Gastrocnemius medialis (tissue), 4 donors: ENCODE data around the gene CNPY2. TPM values are rescaled to one million over a fixed set of nuclear protein-coding genes. Genes with fewer than 3 reads are reported as not detected.
A peak's percentile ranks its signal among the peaks of the same experiment; 100 is the strongest.

Source experiments
- ATAC-seq, 2 donors: fragments of 150-250 bp; one replicate each; pipeline ENCODE4 v1.9.1; 2016
- DNase-seq, 2 donors: peaks; one replicate each; pipeline ENCODE4 v3.0.0-alpha.2; 2019
- H3K27ac ChIP-seq, 4 donors: fragments of 200-600 bp; sonication (generic); 1 replicate in 1 of 4; 2 replicates in 3 of 4; pipeline ENCODE4 v1.5.1; 2016 to 2018; ENCODE audit warnings: mild to moderate bottlenecking in 2 of 4, moderate library complexity in 1 of 4
- H3K27me3 ChIP-seq, 3 donors: fragments of 200-600 bp; sonication (generic) in 2 of 3; 1 replicate in 1 of 3; 2 replicates in 2 of 3; pipeline versions ENCODE4 v1.5.1 to v1.6.0; 2016 to 2019; ENCODE audit warnings: mild to moderate bottlenecking in 1 of 3, moderate library complexity in 1 of 3
- H3K36me3 ChIP-seq, 2 donors: fragments of 200-600 bp; sonication (generic) in 1 of 2; one replicate each; pipeline ENCODE4 v1.5.1; 2017 to 2018
- H3K4me1 ChIP-seq, 2 donors: fragments of 200-600 bp; sonication (generic) in 1 of 2; one replicate each; pipeline ENCODE4 v1.5.1; 2016 to 2017; ENCODE audit warnings: mild to moderate bottlenecking in 2 of 2
- H3K4me3 ChIP-seq, 4 donors: fragments of 200-600 bp; sonication (generic) in 3 of 4; 1 replicate in 1 of 4; 2 replicates in 3 of 4; pipeline ENCODE4 v1.5.1; 2016 to 2019; ENCODE audit warnings: mild to moderate bottlenecking in 2 of 4
- H3K9me3 ChIP-seq, 3 donors: fragments of 200-600 bp; sonication (generic) in 2 of 3; 1 replicate in 1 of 3; 2 replicates in 2 of 3; pipeline ENCODE4 v1.5.1; 2016 to 2019
- CTCF ChIP-seq, 5 experiments: fragments of 450-650 bp in 3 of 5; fragments of 200-600 bp in 2 of 5; sonication (generic) in 2 of 5; IDR thresholded peaks in 4 of 5; conservative IDR thresholded peaks in 1 of 5; 1 replicate in 4 of 5; 2 replicates in 1 of 5; pipeline ENCODE4 v1.5.1; 2016 to 2019; ENCODE audit warnings: antibody characterized with exemption in 5 of 5, mild to moderate bottlenecking in 3 of 5, moderate library complexity in 3 of 5
- POLR2A ChIP-seq, 2 donors: fragments of 450-650 bp; IDR thresholded peaks; one replicate each; pipeline ENCODE4 v1.6.1; 2017; ENCODE audit warnings: antibody characterized with exemption in 2 of 2, mild to moderate bottlenecking in 2 of 2, moderate library complexity in 2 of 2
- in situ Hi-C, 4 donors: fragments of 200-750 bp; cut with MboI; loops; one replicate each; pipeline versions ENCODE4 v1.15.0 to v1.8.0; 2017; ENCODE audit warnings: low sequenced_read_pairs in 4 of 4
- intact Hi-C: fragments of 100-400 bp; cut with DNase I; formaldehyde crosslinking; loops from one replicate; pipeline ENCODE4 v1.15.1; 2023; ENCODE audit warnings: low total_unique reads
- total RNA-seq, 4 donors: library from RNA; depleted of rRNA; stranded (reverse); fragments of >200 nt; gene quantifications; one replicate each; pipeline versions ENCODE4 v1.1.0 to v1.2.3, GENCODE V29; 2016

CNPY2 gene
- total RNA-seq, 4 donors from 2014 or later, result 21.7 to 59.1 (median 28.4) TPM

GRCh38 chr12:56359851-56360767 lies 44.3 kb upstream of the CNPY2 start, which contains the start of gene STAT2:
Gene STAT2, minus strand, starts transcription at chr12:56360107. Its CDS starts 3,536 bp downstream, at chr12:56356571.
- ATAC-seq, result peak; percentile 99 to 100
- in situ Hi-C loops, result loop anchor here in 2 of 4 donors (10.0 kb wide), 1 partner anchor 105 kb away; the partner anchor contains the start of gene SPRYD4 (in 2 of the 2)
- H3K9me3 ChIP-seq, result no peaks in the 10 kb centered on the region

GRCh38 chr12:56358836-56359532 lies 43.2 kb upstream of the CNPY2 start:
- ATAC-seq, result no peak
- Histone ChIP-seq H3K9me3 (no peaks in the 10 kb centered on the region), H3K27ac (peak overlapping the region; percentile 86 to 92 (median 87)), H3K27me3 (no peaks in the 10 kb centered on the region), H3K4me3 (peak overlapping the region; percentile 71 to 83 (median 78)), H3K36me3 (peaks cover 0 to 24% of the 10 kb centered on the region in 2 donors), H3K4me1 (peaks cover 8 to 12% of the 10 kb centered on the region in 2 donors)
- in situ Hi-C loops (loop anchor here in 1 of 4 donors (10.0 kb wide), 1 partner anchor 106 kb away; the partner anchor contains the start of gene SPRYD4), intact Hi-C loops (no loop called here)
- peak in 1 of 2 donors; percentile 19 for DNase-seq
- TF ChIP-seq POLR2A (IDR thresholded peaks at IDR 0.05), result peak in 1 of 2 donors; percentile 34
- no peak for TF ChIP-seq CTCF (IDR thresholded peaks at IDR 0.05 in 4 of 5, conservative IDR thresholded peaks at IDR 0.05 in 1 of 5)

More at GRCh38 chr12:56359851-56360767, 44.3 kb upstream of the CNPY2 start, which contains the start of gene STAT2:
- Histone ChIP-seq H3K36me3 (peaks cover 0 to 13% of the 10 kb centered on the region in 2 donors), H3K4me1 (peaks cover 8 to 12% of the 10 kb centered on the region in 2 donors), H3K27ac (peak within 1 kb of the TSS; percentile 86 to 92 (median 87)), H3K27me3 (no peaks in the 10 kb centered on the region), H3K4me3 (peak within 1 kb of the TSS; percentile 73 to 85 (median 82))
- peak; percentile 98 for DNase-seq
- intact Hi-C loops, result loop anchor here (1.0 to 5.0 kb wide), 3 partner anchors 26 to 277 kb away; partner anchors contain the start of gene TIMELESS
- TF ChIP-seq POLR2A (IDR thresholded peaks at IDR 0.05) (peak; percentile 63 to 69), CTCF (IDR thresholded peaks at IDR 0.05 in 4 of 5, conservative IDR thresholded peaks at IDR 0.05 in 1 of 5) (peak in 2 of 5 experiments; percentile 7 to 12)

- H3K27me3 ChIP-seq, result no peaks in the 10 kb centered on the region
- intact Hi-C loops, result no loop called here
- no peak overlapping the region for H3K27ac ChIP-seq
- no peak overlapping the region for H3K4me3 ChIP-seq
- H3K4me1 ChIP-seq, result no peaks in the 10 kb centered on the region
- no peak for DNase-seq
- TF ChIP-seq POLR2A (IDR thresholded peaks at IDR 0.05) (no peak), CTCF (IDR thresholded peaks at IDR 0.05 in 4 of 5, conservative IDR thresholded peaks at IDR 0.05 in 1 of 5) (no peak)
- in situ Hi-C loops, result loop anchor here in 1 of 4 donors (10.0 kb wide), 1 partner anchor 113 kb away; the partner anchor contains the start of gene SPRYD4
- ATAC-seq, result no peak
- no peaks in the 10 kb centered on the region for H3K9me3 ChIP-seq
- H3K36me3 ChIP-seq, result peaks cover 3 to 94% of the 10 kb centered on the region in 2 donors
Observed at GRCh38 chr12:56351325-56351724, 35.5 kb upstream of the CNPY2 start.

- H3K4me1 ChIP-seq, result no peaks in the 10 kb centered on the region
- H3K9me3 ChIP-seq, result no peaks in the 10 kb centered on the region
- H3K27ac ChIP-seq, result no peak overlapping the region
- intact Hi-C loops, result no loop called here
- in situ Hi-C loops, result loop anchor here in 1 of 4 donors (10.0 kb wide), 1 partner anchor 114 kb away; the partner anchor contains the start of gene SPRYD4
- DNase-seq, result no peak
- peaks cover 3 to 94% of the 10 kb centered on the region in 2 donors for H3K36me3 ChIP-seq
- TF ChIP-seq CTCF (IDR thresholded peaks at IDR 0.05 in 4 of 5, conservative IDR thresholded peaks at IDR 0.05 in 1 of 5) (no peak), POLR2A (IDR thresholded peaks at IDR 0.05) (no peak)
- no peak overlapping the region for H3K4me3 ChIP-seq
- H3K27me3 ChIP-seq, result no peaks in the 10 kb centered on the region
- ATAC-seq, result no peak
Observed at GRCh38 chr12:56350662-56351061, 34.9 kb upstream of the CNPY2 start.
